PFSK-1 (cell line): ENCODE data around the gene TPP1.

ENCODE experiments used
- FOXP2 ChIP-seq: optimal IDR thresholded peaks from 2 replicates; pipeline ENCODE3; 2011; ENCODE audit warnings: borderline replicate concordance, control low read depth, inconsistent platforms; ENCODE audit not compliant: insufficient read depth; ENCODE audit errors: extremely low read length, extremely low read depth
- POLR2AphosphoS5 ChIP-seq: IDR thresholded peaks from 2 replicates; pipeline ENCODE4 v1.6.1; 2012; ENCODE audit warnings: low read depth, mild to moderate bottlenecking, control low read depth, low read length, moderate library complexity
- REST ChIP-seq, 2 experiments: IDR thresholded peaks; 2 replicates each; pipeline versions ENCODE4 v1.6.1 to v1.8.0; 2011 to 2012; ENCODE audit warnings: low read depth in 2 of 2, low read length in 2 of 2, control low read depth in 1 of 2, inconsistent platforms in 1 of 2, mild to moderate bottlenecking in 1 of 2, moderate library complexity in 1 of 2; ENCODE audit not compliant: insufficient read depth in 1 of 2
- SIN3A ChIP-seq: IDR thresholded peaks from 2 replicates; pipeline ENCODE4 v1.6.1; 2012; ENCODE audit warnings: mild to moderate bottlenecking, low read length, moderate library complexity, borderline replicate concordance; ENCODE audit not compliant: insufficient read depth
- TAF1 ChIP-seq: IDR thresholded peaks from 2 replicates; pipeline ENCODE4 v1.6.1; 2012; ENCODE audit warnings: low read length, control low read depth, borderline replicate concordance; ENCODE audit not compliant: insufficient read depth

Gene TPP1

GRCh38 chr11:6642957-6643356 is 23.7 kb upstream of the TPP1 start:
- TF ChIP-seq FOXP2: no peak

- TF ChIP-seq POLR2AphosphoS5 (no peak), TAF1 (no peak), SIN3A (no peak), FOXP2 (no peak), REST (IDR thresholded peaks at IDR 0.05; ENCODE audit: insufficient read depth in 1 of 2, low read depth in 2 of 2, low read length in 2 of 2) (no peak)
These were observed 21.9 kb upstream of the TPP1 start for GRCh38 chr11:6640985-6641701.

DNA sequence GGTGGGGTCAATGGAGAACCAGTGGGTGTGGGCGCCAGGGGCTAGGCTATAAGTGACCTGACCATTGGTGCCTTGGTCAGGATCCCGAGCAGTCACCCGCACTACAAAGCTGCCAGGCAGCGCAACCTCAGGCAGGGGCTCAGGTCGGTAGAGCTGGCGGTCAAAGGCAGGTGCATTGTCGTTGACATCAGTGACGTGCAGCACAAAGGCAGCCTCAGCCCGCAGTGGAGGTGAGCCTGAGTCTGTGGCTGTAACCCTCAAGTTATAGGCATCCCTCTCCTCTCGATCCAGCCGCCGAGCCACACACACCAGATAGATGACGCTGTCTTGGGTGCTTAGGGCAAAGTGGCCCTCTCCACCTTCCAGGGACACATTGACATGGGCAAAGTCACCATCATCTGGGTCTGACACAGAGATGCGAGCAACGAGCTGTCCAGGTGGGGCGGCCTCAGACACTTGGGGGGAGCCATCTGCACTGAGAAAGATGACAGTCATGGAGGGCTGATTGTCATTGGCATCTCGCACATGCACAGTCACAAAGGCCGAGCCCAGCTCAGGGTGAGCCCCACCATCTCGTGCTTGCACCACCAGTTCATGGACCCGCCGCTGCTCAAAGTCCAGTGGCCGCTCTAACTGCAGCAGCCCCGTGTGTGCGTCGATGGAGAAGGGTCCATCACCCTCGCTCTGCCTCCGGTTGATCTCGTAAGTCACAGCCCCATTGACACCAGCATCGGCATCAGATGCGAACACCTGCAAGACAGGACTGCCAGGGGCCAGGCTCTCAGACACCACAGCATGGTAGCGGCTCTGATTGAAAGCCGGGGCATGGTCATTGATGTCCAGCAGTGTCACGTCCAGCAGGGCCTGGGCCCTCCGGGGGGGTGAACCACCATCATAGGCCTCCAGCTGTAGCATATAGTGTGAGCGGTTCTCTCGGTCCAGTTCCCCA is 21.1 kb upstream of the TPP1 start:
- no peak for TF ChIP-seq REST (IDR thresholded peaks at IDR 0.05; ENCODE audit: insufficient read depth in 1 of 2, low read depth in 2 of 2, low read length in 2 of 2)
- TF ChIP-seq POLR2AphosphoS5: no peak
- TF ChIP-seq FOXP2: no peak
- no peak for TF ChIP-seq SIN3A
- TF ChIP-seq TAF1: no peak

- no peak for TF ChIP-seq POLR2AphosphoS5
- no peak for TF ChIP-seq SIN3A
- TF ChIP-seq REST (IDR thresholded peaks at IDR 0.05; ENCODE audit: insufficient read depth in 1 of 2, low read depth in 2 of 2, low read length in 2 of 2): no peak
- TF ChIP-seq TAF1: no peak
- no peak for TF ChIP-seq FOXP2
These were observed 19.2 kb upstream of the TPP1 start for GRCh38 chr11:6638429-6638828.

- no peak for TF ChIP-seq FOXP2
- TF ChIP-seq REST (IDR thresholded peaks at IDR 0.05; ENCODE audit: insufficient read depth in 1 of 2, low read depth in 2 of 2, low read length in 2 of 2): no peak
- TF ChIP-seq POLR2AphosphoS5: no peak
- TF ChIP-seq SIN3A: no peak
- TF ChIP-seq TAF1: no peak
These were observed 18.6 kb upstream of the TPP1 start for GRCh38 chr11:6637871-6638270.
